ENCODE results near the gene KRTDAP. TPM values are rescaled to one million over a fixed set of nuclear protein-coding genes. Genes with fewer than 3 reads are reported as not detected.

Gene KRTDAP
- total RNA-seq, 1 donor from 2014 or later = not detected

DNA sequence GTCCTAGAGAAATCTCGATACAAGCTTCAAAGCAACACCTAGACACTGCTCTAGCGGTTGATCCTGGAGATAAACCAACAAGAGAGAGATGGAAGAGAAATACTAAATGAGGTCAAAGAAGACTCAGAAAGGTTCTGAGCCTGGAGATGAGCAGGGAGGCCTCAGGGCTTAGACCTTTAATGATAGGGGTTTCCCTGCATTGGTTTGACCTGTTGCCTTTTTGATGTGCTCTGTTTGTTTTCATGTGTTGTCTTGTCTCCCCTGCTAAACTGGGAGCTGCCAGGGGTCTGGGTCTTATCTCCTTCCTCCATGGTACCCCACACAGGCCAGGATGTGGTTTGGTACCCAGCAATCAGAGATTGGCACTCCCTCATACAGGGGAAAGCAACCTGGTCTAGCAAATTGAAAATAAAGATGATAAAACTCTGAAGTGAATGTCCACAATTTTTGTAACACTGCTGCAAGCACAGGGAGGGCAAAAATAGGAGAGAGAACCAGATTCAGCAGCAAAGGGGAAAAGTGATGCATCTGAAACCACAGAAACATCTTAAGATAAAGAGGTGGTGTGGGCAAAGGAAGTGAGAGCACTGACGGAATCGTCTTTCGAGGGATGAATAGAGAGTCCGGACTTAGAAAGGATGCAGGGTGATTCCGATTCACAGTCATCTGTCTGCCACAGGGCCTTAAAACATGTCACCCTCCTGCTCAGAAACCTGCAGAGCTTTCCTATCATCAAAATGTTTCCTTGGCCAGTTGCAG lies 38.7 kb downstream of the KRTDAP start:
- Mint-ChIP-seq H3K4me1 (ENCODE audit: low read depth) (peaks cover 15% of the 10 kb centered on the region), H3K9me3 (no peaks in the 10 kb centered on the region), H3K36me3 (ENCODE audit: low read depth) (no peaks in the 10 kb centered on the region), H3K27me3 (ENCODE audit: insufficient read depth) (peaks cover 30% of the 10 kb centered on the region), H3K4me3 (no peak overlapping the region), H3K27ac (no peak overlapping the region)
- intact Hi-C loops (cut with micrococcal nuclease) = loop anchor here (1.0 to 2.0 kb wide), 3 partner anchors 11 to 17 kb away; no protein-coding TSS in a partner anchor
- DNase-seq (ENCODE audit: low spot score) = no peak

GRCh38 chr19:35449359-35450043 lies 40.8 kb downstream of the KRTDAP start:
- H3K4me1 Mint-ChIP-seq (ENCODE audit: low read depth) = peaks cover 30% of the 10 kb centered on the region
- no peak for DNase-seq (ENCODE audit: low spot score)
- no peaks in the 10 kb centered on the region for H3K9me3 Mint-ChIP-seq
- intact Hi-C loops (cut with micrococcal nuclease) = loop anchor here (2.0 kb wide), 1 partner anchor 19 kb away; no protein-coding TSS in a partner anchor
- no peaks in the 10 kb centered on the region for H3K36me3 Mint-ChIP-seq (ENCODE audit: low read depth)
- no peak overlapping the region for H3K27ac Mint-ChIP-seq
- H3K27me3 Mint-ChIP-seq (ENCODE audit: insufficient read depth) = peaks cover 32% of the 10 kb centered on the region
- H3K4me3 Mint-ChIP-seq = no peak overlapping the region

DNA sequence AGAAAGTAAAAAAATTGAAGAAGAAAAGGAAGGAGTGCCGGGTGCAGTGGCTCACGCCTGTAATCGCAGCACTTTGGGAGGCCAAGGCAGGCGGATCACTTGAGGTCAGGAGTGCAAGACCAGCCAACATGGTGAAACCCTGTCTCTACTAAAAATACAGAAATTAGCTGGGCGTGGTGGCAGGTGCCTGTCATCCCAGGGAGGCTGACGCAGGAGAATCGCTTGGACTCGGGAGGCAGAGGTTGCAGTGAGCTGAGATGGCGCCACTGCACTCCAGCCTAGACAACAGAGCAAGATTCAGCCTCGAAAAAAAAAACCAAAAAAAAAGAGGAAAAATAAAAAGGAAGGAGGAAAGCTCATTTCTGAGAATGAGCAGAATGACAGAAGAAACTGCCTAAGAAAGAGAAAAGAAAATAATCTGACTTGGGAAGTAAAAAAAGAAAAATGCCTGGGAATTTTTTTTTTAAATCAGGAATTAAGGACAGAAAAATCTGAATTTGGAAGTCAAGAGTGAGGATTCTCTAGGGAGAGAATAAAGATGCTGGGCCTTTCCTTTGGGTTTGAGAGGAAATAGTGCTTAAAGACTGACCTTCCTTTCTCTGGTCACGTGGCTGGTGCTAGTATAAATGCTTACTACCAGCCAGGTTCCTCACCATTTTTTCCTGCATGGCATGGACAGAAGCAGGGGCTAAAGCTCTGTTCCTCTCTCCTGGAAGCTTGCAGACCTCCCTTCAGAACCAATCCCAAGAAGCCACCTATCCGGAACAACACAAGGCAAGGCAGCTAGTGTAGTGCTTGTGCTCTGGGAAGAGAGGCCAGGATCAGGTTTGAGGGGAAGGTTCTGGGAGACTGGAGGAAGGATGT lies 42.4 kb downstream of the KRTDAP start, which contains the start of gene FFAR2:
FFAR2 (plus strand) TSS at position 652 of the 864 bp plus-strand sequence. CDS start 1,458 bp downstream, outside the sequence.
- Mint-ChIP-seq H3K4me1 (ENCODE audit: low read depth) (peaks cover 31% of the 10 kb centered on the region), H3K27ac (no peak within 1 kb of the TSS), H3K27me3 (ENCODE audit: insufficient read depth) (peaks cover 28% of the 10 kb centered on the region), H3K9me3 (no peaks in the 10 kb centered on the region), H3K36me3 (ENCODE audit: low read depth) (no peaks in the 10 kb centered on the region), H3K4me3 (no peak within 1 kb of the TSS)
- intact Hi-C loops (cut with micrococcal nuclease) = no loop called here
- no peak for DNase-seq (ENCODE audit: low spot score)

DNA sequence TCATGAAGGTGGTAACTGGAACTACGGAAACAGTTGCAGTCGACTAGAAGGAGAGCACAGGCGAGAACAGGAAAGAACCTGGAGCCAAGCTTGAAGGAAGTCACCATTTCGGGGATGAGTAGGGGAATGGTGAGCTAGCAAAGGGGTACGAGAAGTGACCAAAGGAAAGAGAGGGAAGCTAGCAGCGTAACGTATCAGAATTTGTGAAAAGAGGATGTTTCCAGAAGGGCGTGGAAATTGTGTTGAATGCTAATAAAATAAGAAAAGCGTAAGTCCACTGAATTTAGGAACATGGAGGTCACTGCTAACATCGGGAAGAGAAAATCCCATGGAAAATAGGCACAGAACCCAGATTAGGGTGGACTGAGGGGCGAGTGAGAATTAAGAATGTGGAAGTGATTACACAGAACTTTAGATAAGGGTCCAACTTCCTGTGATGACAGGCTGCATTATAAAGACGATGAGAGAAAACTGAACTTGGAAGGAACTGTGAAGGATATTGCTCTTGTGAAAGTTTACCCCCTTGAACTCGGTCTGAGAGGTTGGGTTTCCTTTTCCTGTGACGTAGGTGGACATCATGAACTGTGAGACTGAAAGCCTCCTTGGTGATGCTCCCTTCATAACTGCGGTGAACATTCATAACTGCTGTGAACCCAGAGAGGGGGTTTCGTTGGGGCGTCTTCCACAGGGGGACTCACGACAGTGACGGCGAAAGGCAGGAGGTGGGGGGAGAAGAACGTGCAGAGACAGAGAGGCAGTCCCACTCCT lies 44.3 kb downstream of the KRTDAP start:
- Mint-ChIP-seq H3K27me3 (ENCODE audit: insufficient read depth) (peaks cover 29% of the 10 kb centered on the region), H3K4me1 (ENCODE audit: low read depth) (peaks cover 21% of the 10 kb centered on the region), H3K4me3 (peak overlapping the region; percentile 32), H3K36me3 (ENCODE audit: low read depth) (no peaks in the 10 kb centered on the region), H3K9me3 (no peaks in the 10 kb centered on the region), H3K27ac (no peak overlapping the region)
- DNase-seq (ENCODE audit: low spot score) = no peak
- intact Hi-C loops (cut with micrococcal nuclease) = no loop called here

DNA sequence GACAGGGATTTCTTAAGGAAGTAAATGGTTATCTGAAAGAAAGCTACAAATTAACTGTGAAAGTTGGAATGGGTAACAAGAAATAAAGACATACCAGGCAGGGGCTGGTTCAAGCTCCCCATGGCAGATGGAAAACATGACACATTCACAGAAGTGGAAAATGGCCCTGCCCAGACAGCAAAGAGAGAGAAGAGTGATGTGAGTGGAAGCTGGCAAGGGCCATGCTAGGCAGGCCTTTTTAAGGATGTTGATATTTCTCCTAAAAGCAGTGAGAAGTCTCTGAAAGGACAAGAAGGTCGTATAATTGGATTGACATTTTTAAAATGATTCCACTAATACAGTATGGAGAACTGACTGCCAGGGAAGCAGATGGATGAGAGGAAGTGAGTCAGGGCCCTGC lies 45.5 kb downstream of the KRTDAP start:
- DNase-seq (ENCODE audit: low spot score) = no peak
- H3K9me3 Mint-ChIP-seq = no peaks in the 10 kb centered on the region
- peaks cover 36% of the 10 kb centered on the region for H3K27me3 Mint-ChIP-seq (ENCODE audit: insufficient read depth)
- H3K36me3 Mint-ChIP-seq (ENCODE audit: low read depth) = no peaks in the 10 kb centered on the region
- H3K4me1 Mint-ChIP-seq (ENCODE audit: low read depth) = peaks cover 20% of the 10 kb centered on the region
- no peak overlapping the region for H3K4me3 Mint-ChIP-seq
- intact Hi-C loops (cut with micrococcal nuclease) = no loop called here
- H3K27ac Mint-ChIP-seq = no peak overlapping the region

- Mint-ChIP-seq H3K27me3 (ENCODE audit: insufficient read depth) (peaks cover 18% of the 10 kb centered on the region), H3K4me3 (no peak overlapping the region), H3K9me3 (no peaks in the 10 kb centered on the region), H3K27ac (no peak overlapping the region), H3K4me1 (ENCODE audit: low read depth) (peaks cover 25% of the 10 kb centered on the region), H3K36me3 (ENCODE audit: low read depth) (no peaks in the 10 kb centered on the region)
- intact Hi-C loops (cut with micrococcal nuclease) = no loop called here
- DNase-seq (ENCODE audit: low spot score) = no peak
Measured at GRCh38 chr19:35442091-35442490, 48.2 kb downstream of the KRTDAP start.

DNA sequence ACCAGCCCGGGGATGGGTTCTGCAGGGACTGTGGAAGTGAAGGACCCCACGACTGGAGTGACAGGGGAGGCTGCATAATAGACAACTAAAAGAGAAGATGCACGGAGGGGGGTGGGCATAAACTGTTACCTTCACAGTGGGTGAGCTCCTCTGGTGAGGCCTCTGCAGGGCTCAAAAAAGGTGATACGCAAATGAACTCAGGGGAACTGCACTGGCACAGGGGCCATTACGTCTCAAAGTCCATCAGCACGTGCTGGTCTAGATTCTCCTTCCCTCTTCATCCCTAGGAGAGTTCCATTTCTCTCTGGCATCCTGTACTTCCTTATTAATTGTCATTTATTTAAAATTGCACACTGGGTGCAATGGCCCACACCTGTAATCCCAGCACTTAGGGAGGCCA lies 50.3 kb downstream of the KRTDAP start:
- intact Hi-C loops (cut with micrococcal nuclease) = no loop called here
- DNase-seq (ENCODE audit: low spot score) = no peak
- Mint-ChIP-seq H3K9me3 (no peaks in the 10 kb centered on the region), H3K4me1 (ENCODE audit: low read depth) (peaks cover 24% of the 10 kb centered on the region), H3K36me3 (ENCODE audit: low read depth) (no peaks in the 10 kb centered on the region), H3K27ac (no peak overlapping the region), H3K27me3 (ENCODE audit: insufficient read depth) (peaks cover 9% of the 10 kb centered on the region), H3K4me3 (no peak overlapping the region)

DNA sequence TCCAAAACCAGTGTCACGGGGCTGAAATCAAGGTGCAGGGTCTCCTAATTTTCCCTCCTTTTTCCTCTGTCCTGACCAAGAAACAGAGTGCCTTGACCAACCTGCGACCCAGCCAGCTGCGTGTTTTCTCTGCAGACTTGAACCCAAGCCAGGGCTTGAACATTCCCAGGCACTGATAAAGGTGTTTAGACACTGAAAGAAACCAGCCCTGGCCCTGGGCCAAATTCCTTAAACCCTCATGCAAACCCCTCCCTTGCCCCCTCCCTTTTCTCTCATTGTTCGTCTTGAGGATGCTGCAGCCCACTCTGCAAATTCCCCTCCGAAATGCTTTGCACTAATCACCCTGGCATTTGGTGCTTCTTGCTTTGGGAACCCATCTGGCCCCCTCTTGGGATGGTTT lies 51.7 kb downstream of the KRTDAP start:
- H3K4me3 Mint-ChIP-seq = no peak overlapping the region
- H3K36me3 Mint-ChIP-seq (ENCODE audit: low read depth) = no peaks in the 10 kb centered on the region
- intact Hi-C loops (cut with micrococcal nuclease) = no loop called here
- no peaks in the 10 kb centered on the region for H3K9me3 Mint-ChIP-seq
- peaks cover 19% of the 10 kb centered on the region for H3K4me1 Mint-ChIP-seq (ENCODE audit: low read depth)
- no peak for DNase-seq (ENCODE audit: low spot score)
- no peak overlapping the region for H3K27ac Mint-ChIP-seq
- H3K27me3 Mint-ChIP-seq (ENCODE audit: insufficient read depth) = peaks cover 9% of the 10 kb centered on the region

- peaks cover 9% of the 10 kb centered on the region for H3K27me3 Mint-ChIP-seq (ENCODE audit: insufficient read depth)
- H3K4me1 Mint-ChIP-seq (ENCODE audit: low read depth) = peaks cover 19% of the 10 kb centered on the region
- intact Hi-C loops (cut with micrococcal nuclease) = no loop called here
- no peak for DNase-seq (ENCODE audit: low spot score)
- H3K9me3 Mint-ChIP-seq = no peaks in the 10 kb centered on the region
- no peaks in the 10 kb centered on the region for H3K36me3 Mint-ChIP-seq (ENCODE audit: low read depth)
- H3K27ac Mint-ChIP-seq = no peak overlapping the region
- H3K4me3 Mint-ChIP-seq = no peak overlapping the region
Measured at GRCh38 chr19:35438096-35438495, 52.2 kb downstream of the KRTDAP start.

DNA sequence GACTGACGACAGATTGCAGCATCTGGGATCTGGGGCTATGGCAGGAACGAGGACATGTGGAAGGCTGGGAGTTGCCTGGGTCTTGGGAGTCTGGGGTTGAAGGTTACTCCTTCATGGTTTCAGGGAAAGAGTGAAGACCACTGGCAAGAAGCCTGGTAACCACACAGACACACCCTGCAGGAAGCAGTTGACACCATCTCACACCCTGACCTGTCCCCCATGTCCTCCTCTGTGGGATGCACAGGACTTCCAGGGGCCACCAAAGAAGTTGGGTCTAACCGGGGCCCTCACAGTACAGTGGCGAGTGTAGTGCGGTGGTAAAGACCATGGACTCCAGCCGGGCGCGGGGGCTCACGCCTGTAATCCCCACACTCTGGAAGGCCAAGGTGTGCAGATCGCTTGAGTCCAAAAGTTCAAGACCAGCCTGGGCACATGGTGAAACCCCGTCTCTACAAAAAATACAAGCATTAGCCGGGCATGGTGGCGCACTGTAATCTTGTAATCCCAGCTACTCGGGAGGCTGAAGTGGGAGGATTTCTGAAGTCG lies 52.8 kb downstream of the KRTDAP start:
- H3K4me3 Mint-ChIP-seq = no peak overlapping the region
- no peaks in the 10 kb centered on the region for H3K9me3 Mint-ChIP-seq
- peaks cover 19% of the 10 kb centered on the region for H3K4me1 Mint-ChIP-seq (ENCODE audit: low read depth)
- H3K36me3 Mint-ChIP-seq (ENCODE audit: low read depth) = no peaks in the 10 kb centered on the region
- peaks cover 9% of the 10 kb centered on the region for H3K27me3 Mint-ChIP-seq (ENCODE audit: insufficient read depth)
- no peak overlapping the region for H3K27ac Mint-ChIP-seq
- intact Hi-C loops (cut with micrococcal nuclease) = no loop called here
- no peak for DNase-seq (ENCODE audit: low spot score)

Data from activated T-helper 1 cell treated with anti-CD3 and anti-CD28 coated beads, Interleukin-12 subunit alpha, Interleukin-12 subunit beta, Interleukin-2, Interleukin-4 antibody, amounts not matched to agents 30 ng/mL and 10 ng/mL and 1 ng/mL, durations not matched to agents 14 hours and 24 hours and 36 hours (primary cell).